IPS-15b (cell line): Measurements from ENCODE around the gene ROR2.

Experiments used
- H3K27me3 ChIP-seq: one replicate; pipeline ENCODE4 v1.6.1; 2013; ENCODE audit warnings: low read length; ENCODE audit not compliant: control insufficient read depth, insufficient read depth
- H3K36me3 ChIP-seq: one replicate; pipeline ENCODE4 v1.6.1; 2013; ENCODE audit warnings: low read length; ENCODE audit not compliant: control insufficient read depth, insufficient read depth
- H3K4me1 ChIP-seq: one replicate; pipeline ENCODE4 v1.6.1; 2013; ENCODE audit warnings: mild to moderate bottlenecking, low read length; ENCODE audit not compliant: control insufficient read depth, insufficient read depth
- H3K4me3 ChIP-seq: one replicate; pipeline ENCODE4 v1.5.1; 2013; ENCODE audit warnings: low read depth, low read length
- H3K9ac ChIP-seq: one replicate; pipeline ENCODE4 v1.6.1; 2013; ENCODE audit warnings: low read depth, mild to moderate bottlenecking, low read length
- H3K9me3 ChIP-seq: one replicate; pipeline ENCODE4 v1.6.1; 2013; ENCODE audit warnings: mild to moderate bottlenecking, low read length; ENCODE audit not compliant: control insufficient read depth, insufficient read depth

The ROR2 gene

GRCh38 chr9:91967259-91967658 is 17.2 kb upstream of the ROR2 start:
- no peaks in the 10 kb centered on the region for H3K9me3 ChIP-seq
- no peak overlapping the region for H3K9ac ChIP-seq
- no peak overlapping the region for H3K4me3 ChIP-seq
- no peaks in the 10 kb centered on the region for H3K4me1 ChIP-seq
- no peaks in the 10 kb centered on the region for H3K36me3 ChIP-seq
- H3K27me3 ChIP-seq, result no peaks in the 10 kb centered on the region

GRCh38 chr9:91966503-91966902 is 16.5 kb upstream of the ROR2 start:
- Histone ChIP-seq H3K9ac (no peak overlapping the region), H3K27me3 (no peaks in the 10 kb centered on the region), H3K4me3 (no peak overlapping the region), H3K9me3 (no peaks in the 10 kb centered on the region), H3K36me3 (no peaks in the 10 kb centered on the region), H3K4me1 (no peaks in the 10 kb centered on the region)

GRCh38 chr9:91963711-91964240 is 13.7 kb upstream of the ROR2 start:
- H3K4me1 ChIP-seq, result no peaks in the 10 kb centered on the region
- no peaks in the 10 kb centered on the region for H3K36me3 ChIP-seq
- no peak overlapping the region for H3K9ac ChIP-seq
- no peaks in the 10 kb centered on the region for H3K9me3 ChIP-seq
- no peak overlapping the region for H3K4me3 ChIP-seq
- H3K27me3 ChIP-seq, result no peaks in the 10 kb centered on the region

GRCh38 chr9:91960367-91960766 is 10.3 kb upstream of the ROR2 start:
- Histone ChIP-seq H3K4me1 (no peaks in the 10 kb centered on the region), H3K9ac (no peak overlapping the region), H3K4me3 (no peak overlapping the region), H3K36me3 (no peaks in the 10 kb centered on the region), H3K9me3 (no peaks in the 10 kb centered on the region), H3K27me3 (no peaks in the 10 kb centered on the region)

GRCh38 chr9:91958174-91958573 is 8.1 kb upstream of the ROR2 start:
- H3K36me3 ChIP-seq, result no peaks in the 10 kb centered on the region
- no peaks in the 10 kb centered on the region for H3K4me1 ChIP-seq
- no peaks in the 10 kb centered on the region for H3K9me3 ChIP-seq
- H3K4me3 ChIP-seq, result no peak overlapping the region
- H3K9ac ChIP-seq, result no peak overlapping the region
- no peaks in the 10 kb centered on the region for H3K27me3 ChIP-seq

GRCh38 chr9:91954841-91955471 is 4.9 kb upstream of the ROR2 start:
- Histone ChIP-seq H3K27me3 (peaks cover 22% of the 10 kb centered on the region), H3K9me3 (no peaks in the 10 kb centered on the region), H3K9ac (no peak overlapping the region), H3K36me3 (no peaks in the 10 kb centered on the region), H3K4me3 (peak overlapping the region; percentile 20), H3K4me1 (peaks cover 2% of the 10 kb centered on the region)

GRCh38 chr9:91953718-91954117 is 3.7 kb upstream of the ROR2 start:
- Histone ChIP-seq H3K27me3 (peaks cover 22% of the 10 kb centered on the region), H3K4me1 (peaks cover 2% of the 10 kb centered on the region), H3K9ac (no peak overlapping the region), H3K9me3 (no peaks in the 10 kb centered on the region), H3K36me3 (no peaks in the 10 kb centered on the region), H3K4me3 (no peak overlapping the region)

- Histone ChIP-seq H3K4me3 (no peak overlapping the region), H3K36me3 (no peaks in the 10 kb centered on the region), H3K4me1 (peaks cover 2% of the 10 kb centered on the region), H3K9ac (no peak overlapping the region), H3K27me3 (peaks cover 34% of the 10 kb centered on the region), H3K9me3 (no peaks in the 10 kb centered on the region)
These were observed 2.0 kb upstream of the ROR2 start for GRCh38 chr9:91951944-91952520.

- Histone ChIP-seq H3K27me3 (peaks cover 39% of the 10 kb centered on the region), H3K4me3 (peak overlapping the region; percentile 86), H3K9me3 (no peaks in the 10 kb centered on the region), H3K36me3 (no peaks in the 10 kb centered on the region), H3K9ac (peak overlapping the region; percentile 37), H3K4me1 (peaks cover 18% of the 10 kb centered on the region)
These were observed 559 bp downstream of the ROR2 start for GRCh38 chr9:91949392-91949945.

- peak overlapping the region; percentile 86 for H3K4me3 ChIP-seq
- no peaks in the 10 kb centered on the region for H3K9me3 ChIP-seq
- H3K36me3 ChIP-seq, result no peaks in the 10 kb centered on the region
- H3K4me1 ChIP-seq, result peaks cover 22% of the 10 kb centered on the region
- H3K27me3 ChIP-seq, result peaks cover 39% of the 10 kb centered on the region
- H3K9ac ChIP-seq, result peak overlapping the region; percentile 37
These were observed 1.2 kb downstream of the ROR2 start for GRCh38 chr9:91948597-91949391.

GRCh38 chr9:91948101-91948596 is 1.9 kb downstream of the ROR2 start:
- H3K4me1 ChIP-seq, result peaks cover 22% of the 10 kb centered on the region
- no peaks in the 10 kb centered on the region for H3K9me3 ChIP-seq
- H3K4me3 ChIP-seq, result peak overlapping the region; percentile 86
- H3K27me3 ChIP-seq, result peaks cover 39% of the 10 kb centered on the region
- H3K36me3 ChIP-seq, result no peaks in the 10 kb centered on the region
- H3K9ac ChIP-seq, result peak overlapping the region; percentile 37
